22Rv1 (cell line): ENCODE measurements around the gene PROX1.

Experiments
- H3K27ac ChIP-seq: fragments of 450-650 bp; 2 replicates; pipeline ENCODE4 v1.5.1; 2017
- CTCF ChIP-seq: fragments of 450-650 bp; IDR thresholded peaks from 2 replicates; pipeline ENCODE4 v1.5.1; 2017; ENCODE audit warnings: mild to moderate bottlenecking
- ZFX ChIP-seq: fragments of 450-650 bp; IDR thresholded peaks from 2 replicates; pipeline ENCODE4 v1.6.1; 2017; ENCODE audit warnings: antibody characterized with exemption, borderline replicate concordance

PROX1 gene

DNA sequence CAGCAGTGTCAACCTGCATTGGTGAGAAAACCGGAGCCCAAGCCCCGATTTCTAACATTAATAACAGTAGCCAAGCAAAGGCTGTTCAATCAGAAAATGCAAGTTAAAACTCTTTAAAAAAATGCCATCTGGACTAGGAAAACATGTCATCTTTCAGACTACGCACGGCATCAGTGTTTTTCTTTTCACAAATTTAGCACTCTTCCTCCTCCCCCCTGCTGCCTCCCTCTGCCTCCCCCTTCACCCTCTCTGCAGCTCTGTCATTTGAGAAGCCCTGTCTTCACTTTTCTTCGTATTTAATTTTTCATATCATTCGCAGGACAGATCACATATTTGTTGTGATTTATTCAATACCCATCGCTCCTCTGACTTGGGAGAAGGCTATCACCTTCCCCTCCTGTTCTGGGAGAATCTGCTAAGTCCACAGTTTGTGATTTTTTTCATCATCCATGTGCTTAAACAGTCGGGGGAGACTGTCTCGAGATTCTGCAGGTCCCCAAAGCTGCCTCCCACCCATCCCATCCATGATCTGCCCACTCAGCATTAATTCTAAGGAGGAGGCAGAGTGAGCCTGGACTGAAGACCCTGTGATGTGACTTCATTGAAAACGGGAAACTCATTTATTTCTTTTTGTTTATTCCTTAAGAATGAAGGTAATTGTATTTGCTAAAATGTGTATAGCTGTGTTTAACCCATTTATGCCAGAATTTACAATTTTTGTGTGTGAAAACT, 84.8 kb downstream of the PROX1 start:
- TF ChIP-seq ZFX = no peak
- TF ChIP-seq CTCF = no peak
- no peak overlapping the region for H3K27ac ChIP-seq

DNA sequence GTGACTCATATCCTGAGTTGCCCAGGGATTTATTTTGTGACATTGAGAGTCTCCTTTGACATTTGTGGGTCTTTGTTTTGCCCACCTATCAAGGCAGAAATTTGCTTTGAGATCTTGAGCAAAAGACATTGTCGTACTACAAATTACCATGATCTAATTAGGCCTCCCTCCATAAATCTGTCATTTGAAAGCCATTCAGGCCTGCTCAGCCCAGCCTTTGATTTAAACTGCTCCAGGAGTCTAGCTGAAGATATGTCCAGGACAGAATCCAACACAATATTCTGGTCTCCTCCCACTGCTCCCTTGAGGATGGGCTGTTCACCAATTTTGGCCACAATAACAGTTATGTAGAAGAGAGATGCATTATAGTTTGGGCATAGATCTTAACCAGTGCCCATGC, 86.7 kb downstream of the PROX1 start:
- H3K27ac ChIP-seq = no peak overlapping the region
- TF ChIP-seq ZFX = no peak
- no peak for TF ChIP-seq CTCF

- H3K27ac ChIP-seq = no peak overlapping the region
- no peak for TF ChIP-seq CTCF
- TF ChIP-seq ZFX = no peak
Measured at GRCh38 chr1:214075305-214075998, 87.7 kb downstream of the PROX1 start.

DNA sequence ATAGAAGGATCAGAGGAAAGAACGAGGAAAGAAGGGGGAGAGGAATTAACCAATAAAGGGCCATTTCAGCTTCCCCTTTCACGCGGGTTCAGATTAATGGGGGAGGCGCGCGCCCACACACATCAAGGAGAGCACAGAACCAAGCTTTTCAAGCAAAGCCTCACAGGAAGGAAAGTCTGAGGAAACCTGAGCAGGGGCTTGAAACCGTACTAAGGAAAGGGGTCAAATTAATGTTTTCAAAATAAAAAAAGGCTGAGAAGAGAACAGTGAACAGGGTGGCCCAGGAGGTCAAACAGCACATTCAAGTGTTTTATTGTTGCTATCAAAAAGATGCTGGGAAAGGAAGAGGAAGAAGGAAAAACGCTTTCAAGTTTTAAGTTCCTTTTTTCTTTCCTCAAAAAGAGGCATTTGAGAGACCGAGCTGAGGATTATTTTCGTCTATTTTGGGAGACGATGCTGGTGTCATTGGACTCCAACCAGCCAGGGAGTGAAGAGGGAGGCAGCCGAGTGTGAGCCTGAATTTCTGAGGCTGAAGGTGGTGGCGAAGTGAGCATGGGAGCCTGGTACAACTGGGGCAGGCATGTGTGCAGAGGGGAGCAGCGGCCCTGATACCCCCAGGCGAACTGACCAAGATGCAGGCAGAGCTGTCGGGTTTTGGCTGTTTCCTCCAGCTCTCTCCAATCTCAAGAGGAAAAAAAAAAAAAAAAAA, 88.4 kb downstream of the PROX1 start:
- no peak overlapping the region for H3K27ac ChIP-seq
- TF ChIP-seq ZFX (no peak), CTCF (no peak)

- no peak overlapping the region for H3K27ac ChIP-seq
Measured at GRCh38 chr1:214076708-214077065, 88.9 kb downstream of the PROX1 start.

GRCh38 chr1:214078950-214079349, 91.2 kb downstream of the PROX1 start:
- no peak for TF ChIP-seq ZFX
- no peak for TF ChIP-seq CTCF
- H3K27ac ChIP-seq = no peak overlapping the region

More at GRCh38 chr1:214076708-214077065, 88.9 kb downstream of the PROX1 start:
- no peak for TF ChIP-seq CTCF
- TF ChIP-seq ZFX = no peak

DNA sequence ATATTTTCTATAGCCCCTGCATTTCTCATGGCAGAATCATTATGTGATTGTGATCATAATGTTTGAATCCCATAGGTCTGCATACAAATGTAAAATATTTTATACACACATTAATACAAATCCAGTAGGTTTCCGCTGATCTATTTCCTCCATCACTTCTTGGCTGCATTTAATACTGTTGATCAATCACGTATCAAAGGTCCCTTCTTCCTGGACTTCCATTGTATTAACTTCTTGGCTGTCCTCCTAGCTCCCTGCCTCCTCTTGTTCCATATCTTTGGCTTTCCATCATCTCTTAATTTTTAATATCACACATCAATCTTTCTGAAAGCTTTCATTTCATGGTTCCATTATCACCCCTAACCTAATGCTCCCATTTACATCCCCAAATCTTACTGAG, 97.6 kb downstream of the PROX1 start:
- TF ChIP-seq CTCF (no peak), ZFX (no peak)
- H3K27ac ChIP-seq = no peak overlapping the region
